Hematopoietic multipotent progenitor cell treated with erythropoietin and hydrocortisone succinate and interleukin-3 and kit ligand, for 6 days (in vitro differentiated cells): Measurements from ENCODE around the gene RXRB.
"Not testable (repeated sequence)": the region's sequence is repeated elsewhere in the genome, so short reads cannot be mapped to it uniquely, and the experiment has no call there.

ENCODE experiments used
- DNase-seq: peaks from one replicate; pipeline ENCODE4 v3.0.0-alpha.2; 2015

Gene RXRB

GRCh38 chr6:33200219-33201146 is at the start of gene RXRB, which contains the start of gene SLC39A7:
TSS of gene RXRB (minus strand) at chr6:33200665. CDS start at chr6:33200476, 189 bp downstream.
TSS of gene SLC39A7 (plus strand) at chr6:33200867. CDS start at chr6:33201246, 379 bp downstream.
- DNase-seq: peak; percentile 100

- DNase-seq: peak; percentile 16
Measured at GRCh38 chr6:33249732-33250630, 49.5 kb upstream of the RXRB start.

- peak; percentile 100 for DNase-seq
Measured at GRCh38 chr6:33248932-33249731, 48.7 kb upstream of the RXRB start.

- no peak for DNase-seq
Measured at GRCh38 chr6:33248643-33248931, 48.1 kb upstream of the RXRB start.

- DNase-seq: peak; percentile 96
Measured at GRCh38 chr6:33247977-33248642, 47.6 kb upstream of the RXRB start.

GRCh38 chr6:33243476-33243875 is 43.0 kb upstream of the RXRB start:
- DNase-seq: no peak

- DNase-seq: no peak
Measured at GRCh38 chr6:33241968-33242367, 41.5 kb upstream of the RXRB start.

GRCh38 chr6:33237741-33238140 is 37.3 kb upstream of the RXRB start:
- DNase-seq: no peak

GRCh38 chr6:33236852-33237251 is 36.4 kb upstream of the RXRB start:
- no peak for DNase-seq

GRCh38 chr6:33236328-33236727 is 35.9 kb upstream of the RXRB start:
- DNase-seq: peak; percentile 55

GRCh38 chr6:33235221-33235634 is 34.8 kb upstream of the RXRB start:
- no peak for DNase-seq

- not testable (repeated sequence) for DNase-seq
Measured at GRCh38 chr6:33226503-33227120, 26.1 kb upstream of the RXRB start.

- no peak for DNase-seq
Measured at GRCh38 chr6:33217681-33218080, 17.2 kb upstream of the RXRB start.

- no peak for DNase-seq
Measured at GRCh38 chr6:33217246-33217645, 16.8 kb upstream of the RXRB start.

- no peak for DNase-seq
Measured at GRCh38 chr6:33216117-33216649, 15.7 kb upstream of the RXRB start.

GRCh38 chr6:33215271-33216116 is 15.0 kb upstream of the RXRB start:
- DNase-seq: no peak

GRCh38 chr6:33213989-33214335 is 13.5 kb upstream of the RXRB start:
- DNase-seq: no peak

- DNase-seq: peak; percentile 39
Measured at GRCh38 chr6:33213166-33213988, 12.9 kb upstream of the RXRB start.

- no peak for DNase-seq
Measured at GRCh38 chr6:33212857-33213165, 12.3 kb upstream of the RXRB start.
